GM19452 (cell line): ENCODE measurements around the gene CDH23.
A peak's percentile ranks its signal among the peaks of the same experiment; 100 is the strongest.

Experiments
- ATAC-seq: cut with Tn5 transposase; IDR thresholded peaks from one replicate; pipeline ENCODE4 v1.9.1; 2021; ENCODE audit not compliant: unreplicated experiment

Gene CDH23

DNA sequence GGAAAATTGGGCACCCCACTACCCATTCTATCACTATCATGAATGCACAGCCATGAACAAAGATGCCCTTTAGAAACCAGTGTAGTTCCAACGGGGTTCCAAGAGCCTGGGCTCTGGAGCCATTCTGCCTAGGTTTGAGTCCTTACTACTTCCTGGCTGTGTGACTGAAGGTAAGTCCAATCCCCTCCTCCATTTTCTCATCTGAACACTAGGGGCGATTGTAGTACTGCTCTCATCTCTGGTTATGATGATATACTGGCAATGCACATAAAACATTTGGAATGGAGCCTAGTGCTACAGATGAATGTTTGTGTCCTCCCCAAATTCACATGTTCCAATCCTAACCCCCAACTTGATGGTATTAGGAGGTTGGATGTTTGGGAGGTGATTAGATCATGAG is 28.1 kb upstream of the CDH23 start:
- ATAC-seq, result no peak

DNA sequence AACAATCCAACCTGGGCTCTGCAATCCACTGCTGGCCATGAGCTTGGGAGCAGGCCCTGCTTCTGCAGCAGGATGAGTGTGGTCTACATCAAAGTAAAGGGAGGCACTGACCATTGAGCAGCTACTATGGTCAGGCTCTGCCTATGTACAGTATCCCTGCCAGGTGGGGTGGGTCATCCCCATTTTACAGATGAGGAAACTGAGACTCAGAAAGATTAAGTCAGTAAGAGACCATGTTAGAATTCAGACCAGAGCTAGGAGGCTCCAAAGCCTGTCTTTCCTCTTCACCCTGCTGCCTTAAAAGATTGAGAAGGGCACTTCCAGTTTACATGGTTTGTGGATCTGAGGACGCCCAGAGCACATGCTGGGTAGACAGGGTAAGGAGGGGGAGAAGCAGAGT is 27.1 kb upstream of the CDH23 start:
- no peak for ATAC-seq

DNA sequence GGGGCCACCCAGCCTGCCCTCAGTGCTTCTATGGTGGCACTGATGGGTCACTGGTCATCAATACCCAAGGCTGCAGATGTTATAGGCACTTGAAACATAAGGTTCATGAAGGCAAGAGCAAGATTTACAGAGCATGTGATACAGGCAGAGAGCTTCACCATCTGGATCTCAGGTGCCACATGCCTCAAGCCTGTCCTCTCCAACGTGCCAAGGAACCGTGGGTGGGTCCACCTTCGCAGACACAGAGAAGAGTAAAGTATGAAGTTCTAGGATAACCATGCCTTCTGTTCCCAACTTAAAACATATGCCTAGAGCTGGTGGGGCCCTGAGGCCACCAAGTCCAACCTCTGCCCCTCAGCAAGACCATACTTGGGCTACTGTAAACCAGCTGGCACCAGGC is 26.7 kb upstream of the CDH23 start:
- ATAC-seq, result no peak

DNA sequence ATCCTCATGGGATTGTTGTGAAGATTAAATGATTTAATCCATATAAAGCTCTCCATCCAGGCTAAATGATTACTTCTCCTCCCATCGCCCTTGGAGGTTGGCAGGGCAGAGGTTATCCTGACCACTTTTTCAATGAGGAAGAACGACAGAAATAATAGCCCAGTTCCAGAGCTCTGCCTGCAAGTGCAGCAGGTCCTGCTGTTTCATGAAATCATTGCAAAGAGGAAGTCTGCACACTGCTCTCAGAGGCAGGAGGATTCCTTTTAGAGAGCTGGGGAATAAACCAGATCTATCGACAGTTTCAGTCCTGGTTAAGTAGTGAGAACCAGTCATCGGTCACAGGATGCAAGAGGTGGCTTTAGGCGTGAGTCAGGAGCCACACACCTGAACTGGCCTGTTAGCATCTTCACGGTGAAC is 25.0 kb upstream of the CDH23 start:
- ATAC-seq, result peak; percentile 56

DNA sequence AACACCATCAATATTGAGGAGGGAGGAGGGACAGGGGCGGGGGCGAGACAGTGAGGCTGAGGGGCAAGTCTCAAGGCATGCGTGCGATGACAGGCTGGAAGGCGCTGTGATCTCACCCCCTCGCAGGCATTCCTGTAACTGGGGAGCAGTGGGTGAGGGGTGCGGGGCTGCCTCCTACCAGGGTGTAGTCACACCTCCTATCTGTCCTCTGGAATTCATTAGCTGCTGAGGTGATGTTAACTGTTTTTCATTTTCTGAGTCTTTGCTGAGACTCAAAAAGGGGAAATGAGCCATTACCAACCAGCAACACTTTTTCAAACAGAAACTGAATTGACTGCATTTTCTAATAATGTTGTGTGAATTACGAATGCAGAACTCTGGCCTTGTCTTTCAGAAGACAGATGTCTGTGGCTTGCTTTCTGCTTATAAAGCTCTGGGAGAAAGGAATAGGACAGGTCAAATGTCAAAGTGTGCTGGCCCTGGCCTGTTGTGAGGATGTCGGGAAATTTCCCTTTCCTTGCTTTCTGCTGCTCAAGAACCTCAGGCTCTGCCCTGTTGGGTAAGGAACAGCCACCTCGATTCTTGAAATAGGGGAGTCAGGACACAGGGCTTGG is 23.7 kb upstream of the CDH23 start:
- ATAC-seq, result peak; percentile 53

DNA sequence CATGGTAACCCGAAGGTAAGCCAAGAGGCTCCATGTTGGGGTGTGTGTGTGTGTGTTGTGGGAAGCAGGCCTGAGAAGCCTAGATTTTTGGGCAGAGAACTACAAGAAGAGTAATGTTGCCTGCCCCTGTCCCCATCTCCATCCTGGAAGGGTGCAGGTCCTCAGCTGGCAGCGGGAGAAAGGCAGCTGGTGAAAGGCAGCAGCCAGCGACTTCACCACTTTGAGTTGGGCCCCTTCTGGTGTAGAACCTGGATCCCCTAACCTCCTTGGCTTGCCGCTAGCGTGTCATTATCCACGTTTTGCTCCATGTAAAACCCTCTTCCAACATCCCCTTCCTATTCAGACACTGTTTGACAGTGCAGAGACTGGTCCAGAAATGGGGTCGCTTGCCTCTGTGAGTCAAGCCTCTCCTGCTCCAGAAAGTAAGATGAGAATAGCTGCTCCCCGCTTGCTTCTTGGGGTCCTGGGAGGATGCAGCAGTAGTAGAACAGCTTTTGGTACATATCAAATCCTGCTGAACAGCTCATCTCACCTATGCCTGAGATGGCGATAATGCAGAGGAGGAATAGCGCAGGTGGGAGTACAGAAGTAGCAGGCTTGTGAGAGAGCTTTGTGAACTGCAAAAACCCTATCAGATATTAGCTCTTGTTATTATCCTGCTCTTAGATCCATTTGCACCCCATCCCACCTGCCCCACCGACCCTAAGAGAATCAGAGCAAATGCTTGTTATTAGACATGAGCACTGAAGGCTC is 22.1 kb upstream of the CDH23 start:
- ATAC-seq, result no peak

DNA sequence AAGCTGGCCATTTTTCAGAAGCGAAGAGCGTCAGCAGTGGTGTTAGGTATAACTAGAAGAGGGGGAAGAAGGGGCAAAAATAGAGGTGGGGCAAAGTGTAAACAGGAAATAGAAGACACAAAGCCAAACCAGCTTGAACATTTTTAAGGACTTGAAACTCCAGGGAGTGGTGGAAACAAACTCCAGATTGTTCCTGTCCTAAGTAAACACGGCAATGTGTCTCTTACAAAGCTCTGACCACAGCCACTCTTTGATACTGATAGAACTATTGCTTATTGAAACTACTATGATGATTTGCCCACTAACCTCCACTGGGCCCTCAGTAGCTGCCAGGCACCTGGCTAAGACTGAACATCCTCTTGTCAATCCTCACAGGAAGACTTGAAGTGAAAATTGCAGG is 20.8 kb upstream of the CDH23 start:
- no peak for ATAC-seq

DNA sequence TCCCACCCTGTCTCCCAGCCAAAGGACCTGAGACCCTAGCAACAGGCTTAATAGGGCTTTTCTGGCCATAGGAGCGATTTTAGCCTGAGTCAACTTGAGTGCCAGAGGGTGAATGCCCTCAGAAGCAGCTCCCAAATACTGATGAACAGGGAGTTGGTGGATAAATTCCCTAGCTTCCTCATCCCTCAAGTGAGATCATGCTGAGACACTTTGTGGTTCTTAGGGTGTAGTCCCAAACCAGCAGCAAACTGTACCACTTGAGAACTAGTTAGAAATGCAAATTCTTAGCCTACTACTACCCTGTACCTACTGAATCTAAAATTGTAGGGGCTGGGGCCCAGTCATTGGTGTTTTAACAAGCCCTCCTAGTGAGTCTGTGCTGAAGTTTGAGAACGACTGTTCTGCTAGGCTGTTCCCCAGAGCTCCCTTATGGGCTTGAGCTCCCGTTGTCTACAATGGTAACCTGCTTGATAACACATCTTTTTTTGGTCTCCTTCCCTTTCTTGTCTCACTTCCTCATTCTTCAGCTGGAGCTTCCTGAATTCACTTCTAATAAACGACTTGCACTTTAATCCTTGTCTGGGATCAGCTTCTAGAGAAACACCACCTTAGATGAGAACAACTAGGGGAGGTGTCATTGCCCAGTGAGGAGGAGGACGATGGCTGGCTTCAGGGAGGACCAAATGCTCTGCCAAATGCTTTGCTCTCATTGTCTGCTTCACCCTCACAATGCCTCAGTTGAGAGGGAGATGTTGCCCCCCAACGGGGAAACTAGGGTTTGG is 18.2 kb upstream of the CDH23 start:
- ATAC-seq, result no peak

DNA sequence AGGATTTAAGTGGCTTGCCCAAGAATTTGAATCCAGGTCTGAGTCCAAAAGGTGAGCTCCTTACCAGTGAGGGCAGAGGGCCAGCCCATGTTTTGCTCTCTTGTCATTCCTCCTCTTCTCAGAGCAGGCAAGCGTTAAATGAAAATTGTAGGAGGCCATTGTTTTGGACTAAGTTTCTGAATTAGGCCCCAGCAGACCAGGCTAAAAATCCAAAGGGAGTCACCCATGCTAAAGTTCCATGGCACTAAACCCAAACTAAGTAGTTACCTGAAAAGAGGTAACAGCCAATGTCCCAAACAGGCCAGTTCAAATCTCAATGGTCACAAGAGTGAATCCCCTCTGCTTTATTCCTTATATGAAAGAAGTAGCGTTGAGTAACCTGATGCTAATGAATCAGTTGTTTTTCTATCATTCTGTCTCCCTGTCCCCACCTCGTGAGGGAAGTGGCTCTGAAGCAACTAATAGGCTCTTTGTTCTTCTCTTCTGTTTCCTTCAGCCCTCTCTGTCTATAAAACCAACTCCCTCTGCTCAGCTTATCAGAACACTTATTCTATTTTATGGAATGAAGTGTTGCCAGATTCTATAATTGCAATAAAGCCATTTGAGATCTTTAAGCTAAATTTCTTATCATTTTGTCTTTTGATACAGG is 17.5 kb upstream of the CDH23 start:
- ATAC-seq, result no peak

DNA sequence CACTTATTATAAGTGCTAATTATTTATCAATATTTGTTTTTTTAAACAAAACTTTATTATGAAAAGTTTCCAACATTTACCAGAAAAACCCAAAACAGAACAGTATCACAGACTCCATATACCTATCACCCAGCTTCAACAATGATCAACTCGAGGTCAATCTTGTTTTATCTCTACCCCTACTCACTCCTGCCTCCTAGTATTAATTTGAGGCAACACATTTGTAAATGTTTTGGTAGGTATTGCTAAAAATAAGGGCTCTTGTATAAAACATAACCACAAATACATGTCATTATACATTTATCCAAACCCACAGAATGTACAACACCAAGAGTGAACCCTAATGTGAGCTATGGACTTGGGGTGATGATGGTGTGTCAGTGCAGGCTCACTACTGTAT is 15.9 kb upstream of the CDH23 start:
- no peak for ATAC-seq

DNA sequence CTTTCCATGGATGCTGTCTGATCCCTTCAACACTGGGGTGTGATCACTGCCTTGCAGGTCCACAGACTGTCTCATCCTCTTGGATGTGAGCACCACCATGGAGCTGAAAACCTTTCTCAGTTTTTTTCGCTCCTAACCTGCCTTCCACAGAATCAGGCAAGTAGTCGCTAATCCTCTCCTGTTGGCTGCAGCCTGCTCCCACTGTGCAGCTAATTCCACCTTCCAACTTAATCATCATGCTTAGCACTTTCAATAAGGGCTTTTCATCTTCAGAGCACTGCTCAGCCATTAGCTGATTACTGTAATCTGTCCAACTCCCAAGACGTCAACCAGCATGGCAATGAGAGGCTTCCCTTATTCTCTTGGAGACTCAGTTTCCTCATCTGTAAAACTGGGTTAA is 15.1 kb upstream of the CDH23 start:
- ATAC-seq, result no peak

DNA sequence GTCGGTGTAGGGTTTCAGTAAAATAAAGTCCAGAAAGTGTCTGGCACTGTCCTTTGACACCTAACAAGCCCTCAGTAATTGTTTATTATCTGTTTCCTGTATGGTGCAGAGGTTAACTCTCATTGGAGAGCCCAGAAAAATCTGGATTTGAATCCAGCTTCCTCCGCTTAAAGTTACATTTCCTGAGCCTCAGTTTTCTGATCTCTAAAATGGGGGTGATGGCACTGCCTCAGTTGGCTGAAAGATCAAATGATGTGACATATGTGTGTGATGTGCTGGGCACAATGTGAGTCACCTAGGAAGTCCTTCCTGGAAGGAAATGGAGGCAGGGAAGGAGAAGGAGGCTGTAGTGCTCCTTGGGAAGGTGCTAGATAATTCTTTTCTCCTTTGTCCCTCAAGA is 14.7 kb upstream of the CDH23 start:
- no peak for ATAC-seq

DNA sequence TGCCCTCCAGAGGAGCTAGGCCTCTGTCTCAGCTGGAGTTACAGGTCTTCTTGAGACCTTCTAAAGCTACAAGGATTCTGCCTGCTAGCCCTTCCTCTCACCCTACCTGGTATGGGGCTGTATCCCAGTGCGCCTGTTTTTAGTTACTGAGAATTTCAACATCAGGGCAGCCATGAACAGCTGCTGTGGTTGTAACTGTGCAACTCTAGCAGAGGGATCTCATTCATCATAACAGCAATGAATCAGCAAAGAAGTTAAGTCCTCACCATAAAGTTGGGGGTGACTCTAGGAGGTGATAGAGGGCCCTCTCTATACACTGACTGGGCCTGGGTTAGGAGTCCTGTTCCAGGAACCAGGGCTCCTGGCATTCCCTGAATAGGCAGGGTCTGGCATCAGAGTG is 14.0 kb upstream of the CDH23 start:
- no peak for ATAC-seq

DNA sequence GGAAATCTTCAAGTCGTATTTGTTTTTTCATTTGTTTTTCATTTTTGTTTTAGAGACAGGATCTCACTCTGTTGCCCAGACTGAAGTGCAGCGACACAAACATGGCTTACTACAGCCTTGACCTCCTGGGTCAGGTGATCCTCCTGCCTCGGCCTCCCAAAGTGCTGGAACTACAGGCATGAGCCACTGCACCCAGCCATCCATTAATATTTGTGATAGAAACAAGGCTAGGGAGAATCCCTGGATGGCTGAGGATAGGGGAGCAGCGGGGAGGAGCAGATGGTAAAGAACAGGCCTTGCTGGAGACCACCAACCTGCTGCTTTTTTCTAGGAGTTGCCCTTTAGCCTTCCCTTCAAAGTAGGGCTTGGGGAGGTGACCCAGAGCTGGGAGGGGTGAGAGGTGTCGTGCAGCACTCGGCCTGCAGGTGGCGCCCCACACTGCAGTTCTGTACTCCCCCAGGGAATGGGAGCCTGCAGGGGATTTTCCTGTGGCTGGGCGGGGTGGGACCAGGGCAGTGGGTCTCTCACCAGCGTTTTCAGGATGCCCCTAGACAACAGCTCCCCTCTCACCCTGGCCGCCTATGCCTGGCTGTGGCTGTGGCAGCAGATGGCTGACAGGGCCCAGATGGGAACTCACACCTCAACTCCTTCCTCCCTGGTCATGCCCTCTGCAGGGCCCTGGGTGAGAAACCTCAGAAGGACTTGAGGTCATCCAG is 12.6 kb upstream of the CDH23 start:
- ATAC-seq, result peak; percentile 64

DNA sequence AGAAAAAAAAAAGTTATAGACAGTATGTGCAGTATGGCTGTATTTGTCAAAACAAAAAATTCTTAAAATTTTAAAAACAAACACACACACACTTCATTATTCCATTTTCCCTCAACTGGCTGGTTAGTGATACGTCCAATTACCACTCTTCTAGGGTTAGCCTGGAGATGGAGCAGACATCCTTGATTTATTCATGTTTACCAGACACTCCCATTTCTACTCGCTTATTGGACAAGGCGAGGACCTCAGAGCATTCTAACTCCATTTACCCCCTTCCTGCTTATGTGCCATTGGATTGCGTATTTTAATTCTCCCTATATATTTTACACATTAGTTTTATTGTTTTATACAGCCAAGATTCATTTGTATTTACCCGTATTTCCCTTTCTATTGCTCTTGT is 8.5 kb upstream of the CDH23 start:
- ATAC-seq, result no peak

DNA sequence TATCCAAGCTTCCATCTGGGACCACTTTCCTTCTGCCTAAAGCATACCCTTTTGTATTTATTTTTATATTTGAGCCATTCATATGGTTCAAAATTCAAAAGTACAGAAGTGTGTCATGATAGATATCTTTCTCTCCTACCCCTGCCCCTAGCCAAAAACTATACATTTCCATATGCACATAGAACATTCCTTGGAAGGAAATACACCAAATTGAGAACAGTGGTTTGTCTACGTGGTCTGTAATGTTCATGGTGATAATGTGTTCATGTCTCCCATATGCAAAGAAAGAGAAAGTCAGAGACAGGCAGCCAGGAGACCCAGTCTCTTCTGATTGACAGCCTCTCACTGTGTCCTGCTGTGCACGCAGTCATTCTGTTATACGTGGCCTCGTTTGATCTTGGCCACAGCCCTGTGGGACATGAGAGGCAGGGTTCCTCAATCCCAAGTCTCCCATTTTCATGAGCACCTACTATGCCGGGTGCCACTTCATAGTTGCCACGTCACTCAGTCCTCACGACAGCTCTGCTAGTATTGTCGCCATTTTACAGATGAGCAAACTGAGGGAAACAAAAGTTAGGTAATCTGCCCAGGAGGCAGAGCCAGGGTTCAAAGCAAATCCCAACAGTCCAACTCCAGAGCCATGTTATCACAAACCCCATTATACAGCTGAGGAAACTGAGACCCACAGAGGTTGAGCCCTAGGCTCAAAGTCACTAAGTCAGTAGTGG is 8.0 kb upstream of the CDH23 start:
- ATAC-seq, result no peak

DNA sequence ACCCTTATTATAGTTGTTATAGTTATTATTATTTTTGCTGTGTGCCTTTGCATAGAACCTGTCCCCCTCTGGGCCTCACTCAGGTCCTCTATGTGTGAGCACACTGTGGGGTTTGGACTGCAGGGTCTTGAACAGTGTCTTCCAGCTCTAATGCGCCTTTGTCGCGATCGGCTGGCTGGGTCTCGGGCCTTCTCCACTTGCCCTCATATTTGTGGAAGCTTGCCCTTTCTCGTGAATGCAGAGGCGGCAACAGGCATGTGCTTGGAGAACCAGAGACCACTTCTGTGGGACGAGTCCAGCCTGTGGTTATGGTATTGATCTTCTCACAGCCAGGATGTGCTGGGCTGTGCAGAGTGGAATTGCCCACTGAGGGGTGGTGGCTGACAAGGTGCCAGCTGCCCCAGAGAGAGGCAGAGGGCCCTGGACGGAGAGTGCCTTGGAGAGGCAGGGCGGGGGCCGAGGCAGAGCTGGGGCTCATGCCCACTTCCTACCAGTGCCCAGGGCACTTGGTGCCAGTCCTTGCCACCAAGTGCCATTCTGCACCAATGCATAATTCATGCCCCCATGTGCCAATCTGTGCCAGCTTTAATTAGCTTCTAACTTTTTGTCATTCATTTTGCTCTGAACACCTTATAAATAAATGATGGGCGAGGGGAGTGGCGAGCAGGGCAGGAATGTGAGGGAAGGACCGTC is 6.8 kb upstream of the CDH23 start:
- no peak for ATAC-seq

DNA sequence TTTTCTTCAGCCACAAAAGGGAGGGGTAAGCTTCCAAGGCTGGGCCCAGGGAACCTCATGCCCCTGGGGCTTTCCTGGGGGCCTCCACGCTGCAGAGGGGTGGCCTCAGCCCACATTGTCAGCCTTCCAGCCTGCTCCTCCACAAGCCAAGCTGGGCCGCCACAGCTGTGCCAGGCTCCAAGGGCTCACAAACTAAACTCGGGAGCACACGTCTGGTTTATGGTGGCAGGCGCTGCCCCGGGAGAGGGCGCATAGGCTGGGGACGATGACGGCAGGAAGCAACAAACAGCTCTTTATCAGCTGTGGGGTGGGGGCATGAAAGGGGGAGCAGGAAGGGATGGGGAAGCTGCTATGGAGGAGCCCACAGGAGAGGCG is 6.3 kb upstream of the CDH23 start:
- ATAC-seq, result no peak

DNA sequence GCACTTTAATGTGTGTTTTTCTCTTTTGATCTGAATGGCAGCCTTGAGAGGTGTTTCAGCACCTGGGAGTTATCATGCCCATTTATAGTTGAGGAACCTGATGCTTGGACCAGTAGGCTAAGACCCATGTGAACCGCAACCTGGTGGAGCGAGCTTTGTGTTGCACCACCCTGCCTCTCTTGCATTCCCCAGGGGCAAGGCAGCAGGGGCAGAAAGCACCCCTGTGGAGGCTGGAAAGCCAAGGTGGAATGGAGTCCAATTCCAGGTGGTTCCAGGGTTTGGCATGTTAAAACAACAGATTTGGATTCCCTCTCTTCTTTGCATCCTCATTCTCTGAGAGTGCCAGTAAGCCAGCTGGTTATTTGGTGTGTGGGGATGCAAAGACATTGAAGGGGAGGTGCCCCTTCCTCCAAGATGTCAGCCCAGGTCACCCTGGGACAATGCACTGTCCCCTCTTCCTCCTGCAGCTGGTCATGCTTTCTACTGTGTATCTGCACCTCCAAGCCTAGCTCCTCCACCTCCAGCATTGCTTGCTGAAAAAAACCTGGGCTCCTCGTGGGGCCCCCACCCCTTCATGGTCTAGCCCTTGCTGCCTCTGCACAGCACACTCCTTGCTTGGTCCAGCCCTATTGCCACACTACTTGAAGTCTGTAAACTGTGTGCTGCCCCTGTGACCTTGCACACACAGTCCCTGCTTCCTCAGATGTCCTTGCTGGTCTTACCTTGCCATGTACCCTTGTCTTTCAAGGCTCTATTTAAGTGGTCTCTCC is 5.6 kb upstream of the CDH23 start:
- no peak for ATAC-seq
